H1 (cell line): ENCODE measurements around the gene B4GALT7. TPM values are rescaled to one million over a fixed set of nuclear protein-coding genes. Genes with fewer than 3 reads are reported as not detected.

Source experiments
- CTCF ChIA-PET: fragments of 300-600 bp; sonication (Branson Sonifier 250); formaldehyde crosslinking; loops from one replicate; lab custom pipeline; 2021; ENCODE audit not compliant: partially characterized antibody; lab: Charles Lee
- POLR2A ChIA-PET: fragments of 300-600 bp; sonication (Branson Sonifier 250); formaldehyde crosslinking; loops from one replicate; lab custom pipeline; 2021; ENCODE audit warnings: inconsistent platforms; ENCODE audit not compliant: partially characterized antibody; lab: Charles Lee
- DNase-seq, 2 experiments: peaks; one replicate each; pipeline versions ENCODE4 v3.0.0 to v3.0.0-alpha.2; 2010 to 2022; ENCODE audit warnings: low spot score in 2 of 2, low read depth in 1 of 2, mixed read lengths in 1 of 2
- FAIRE-seq: peaks from 2 replicates; lab custom pipeline; 2011; peaks lifted over from hg19 to GRCh38; lab: Jason Lieb, UNC
- H2AFZ ChIP-seq: 2 replicates; pipeline ENCODE4 v1.8.1; 2012; ENCODE audit warnings: low read length, inconsistent platforms
- H2AK5ac ChIP-seq: 2 replicates; pipeline ENCODE4 v1.6.1; 2013; ENCODE audit warnings: low read depth, low read length
- H2BK120ac ChIP-seq: replicated peaks from 2 replicates; pipeline ENCODE3; 2013; ENCODE audit warnings: low read depth, low read length, inconsistent platforms
- H2BK12ac ChIP-seq: 2 replicates; pipeline ENCODE4 v1.6.1; 2013; ENCODE audit warnings: low read depth, low read length
- H2BK15ac ChIP-seq: 2 replicates; pipeline ENCODE4 v1.6.1; 2013; ENCODE audit warnings: low read length
- H2BK20ac ChIP-seq: 2 replicates; pipeline ENCODE4 v1.6.1; 2013; ENCODE audit warnings: low read length
- H2BK5ac ChIP-seq: 2 replicates; pipeline ENCODE4 v1.6.1; 2013; ENCODE audit warnings: low read depth, low read length
- H3K14ac ChIP-seq: 2 replicates; pipeline ENCODE4 v1.6.1; 2013; ENCODE audit warnings: inconsistent platforms; ENCODE audit not compliant: insufficient read length
- H3K18ac ChIP-seq: 2 replicates; pipeline ENCODE4 v1.6.1; 2013; ENCODE audit warnings: low read length; ENCODE audit errors: extremely low read depth
- H3K23ac ChIP-seq: 2 replicates; pipeline ENCODE4 v1.6.1; 2013; ENCODE audit warnings: inconsistent platforms; ENCODE audit not compliant: insufficient read length
- H3K23me2 ChIP-seq: 2 replicates; pipeline ENCODE4 v1.6.1; 2013; ENCODE audit warnings: low read depth, low read length
- H3K27ac ChIP-seq: 2 replicates; pipeline ENCODE4 v1.6.1; 2011; ENCODE audit warnings: low read depth, low read length, inconsistent platforms
- H3K27me3 ChIP-seq, 4 experiments: replicated peaks in 1 of 4; 1 replicate in 1 of 4; 2 replicates in 3 of 4; pipeline versions ENCODE4 v1.6.1 to v1.8.1; 2011 to 2013; ENCODE audit warnings: low read length in 3 of 4, mild to moderate bottlenecking in 3 of 4, inconsistent platforms in 2 of 4, mixed read lengths in 2 of 4, moderate library complexity in 1 of 4; ENCODE audit not compliant: control insufficient read depth in 3 of 4, insufficient read depth in 3 of 4; ENCODE audit errors: extremely low read depth in 1 of 4
- H3K36me3 ChIP-seq, 4 experiments: 2 replicates each; pipeline versions ENCODE4 v1.6.1 to v1.8.1; 2011 to 2013; ENCODE audit warnings: mild to moderate bottlenecking in 4 of 4, low read length in 3 of 4, moderate library complexity in 2 of 4, control low read depth in 1 of 4, inconsistent platforms in 1 of 4; ENCODE audit not compliant: insufficient read depth in 4 of 4, control insufficient read depth in 2 of 4
- H3K4ac ChIP-seq: replicated peaks from 2 replicates; pipeline ENCODE3; 2013; ENCODE audit warnings: low read length, low read depth, mixed read lengths, inconsistent platforms; ENCODE audit not compliant: insufficient read length
- H3K4me1 ChIP-seq, 4 experiments: replicated peaks in 1 of 4; 1 replicate in 1 of 4; 2 replicates in 3 of 4; pipeline versions ENCODE4 v1.6.1 to v1.8.1; 2011 to 2013; ENCODE audit warnings: low read length in 3 of 4, inconsistent platforms in 2 of 4, mixed read lengths in 1 of 4; ENCODE audit not compliant: insufficient read depth in 4 of 4, control insufficient read depth in 3 of 4
- H3K4me2 ChIP-seq, 2 experiments: 2 replicates each; pipeline versions ENCODE4 v1.6.1 to v1.8.1; 2011 to 2013; ENCODE audit warnings: low read depth in 2 of 2, low read length in 2 of 2, control low read depth in 1 of 2, inconsistent platforms in 1 of 2, mild to moderate bottlenecking in 1 of 2; ENCODE audit not compliant: insufficient read depth in 1 of 2
- H3K4me3 ChIP-seq, 4 experiments: fragments of 200-600, 300-600 bp in 1 of 4; sonication (generic), shearing (Covaris generic), sonication (Bioruptor Twin) in 1 of 4; 2 replicates each; pipeline versions ENCODE4 v1.5.1 to v1.8.1; 2011 to 2016; ENCODE audit warnings: low read length in 4 of 4, low read depth in 3 of 4, control low read depth in 2 of 4, inconsistent platforms in 2 of 4, mild to moderate bottlenecking in 2 of 4, mixed read lengths in 1 of 4, moderate library complexity in 1 of 4; ENCODE audit not compliant: insufficient read depth in 2 of 4; ENCODE audit errors: extremely low read depth in 1 of 4
- H3K56ac ChIP-seq: replicated peaks from 2 replicates; pipeline ENCODE3; 2013; ENCODE audit warnings: low read depth, mild to moderate bottlenecking, mixed read lengths, low read length, inconsistent platforms; ENCODE audit not compliant: insufficient read length
- H3K79me1 ChIP-seq: 2 replicates; pipeline ENCODE4 v1.6.1; 2013; ENCODE audit warnings: low read depth, low read length, control low read depth
- H3K79me2 ChIP-seq, 2 experiments: 2 replicates each; pipeline versions ENCODE4 v1.6.1 to v1.8.1; 2012 to 2013; ENCODE audit warnings: low read length in 2 of 2, mild to moderate bottlenecking in 2 of 2, inconsistent platforms in 1 of 2; ENCODE audit not compliant: insufficient read depth in 2 of 2, control insufficient read depth in 1 of 2
- H3K9ac ChIP-seq, 4 experiments: replicated peaks in 1 of 4; 1 replicate in 1 of 4; 2 replicates in 3 of 4; pipeline versions ENCODE4 v1.6.1 to v1.8.1; 2011 to 2013; ENCODE audit warnings: low read depth in 3 of 4, low read length in 3 of 4, control low read depth in 2 of 4, mild to moderate bottlenecking in 2 of 4, moderate library complexity in 2 of 4, inconsistent platforms in 1 of 4; ENCODE audit errors: extremely low read depth in 1 of 4
- H3K9me3 ChIP-seq, 2 experiments: 2 replicates each; pipeline versions ENCODE4 v1.6.1 to v1.8.1; 2012 to 2013; ENCODE audit warnings: mild to moderate bottlenecking in 2 of 2, moderate library complexity in 2 of 2, control low read depth in 1 of 2, inconsistent platforms in 1 of 2, low read depth in 1 of 2, low read length in 1 of 2, mixed read lengths in 1 of 2; ENCODE audit not compliant: insufficient read depth in 2 of 2
- H4K20me1 ChIP-seq, 2 experiments: replicated peaks in 1 of 2; 2 replicates each; pipeline versions ENCODE3 to v1.8.1; 2011 to 2013; ENCODE audit warnings: inconsistent platforms in 2 of 2, low read length in 2 of 2, mild to moderate bottlenecking in 1 of 2; ENCODE audit not compliant: insufficient read depth in 2 of 2, control insufficient read depth in 1 of 2
- H4K5ac ChIP-seq: 2 replicates; pipeline ENCODE4 v1.6.1; 2013; ENCODE audit warnings: low read length, low read depth, mixed read lengths, inconsistent platforms; ENCODE audit not compliant: insufficient read length
- H4K8ac ChIP-seq: 2 replicates; pipeline ENCODE4 v1.8.0; 2013; ENCODE audit warnings: mild to moderate bottlenecking, moderate library complexity, low read length, inconsistent platforms; ENCODE audit not compliant: insufficient read depth; ENCODE audit errors: extremely low read depth
- H4K91ac ChIP-seq: replicated peaks from 2 replicates; pipeline ENCODE3; 2013; ENCODE audit warnings: low read length, mixed read lengths, inconsistent platforms; ENCODE audit not compliant: insufficient read length
- KDM1A ChIP-seq: fragments of 200-600, 300-600 bp; sonication (generic); IDR thresholded peaks from 2 replicates; pipeline ENCODE4 v1.7.1; 2016; ENCODE audit warnings: mild to moderate bottlenecking, low read length, borderline replicate concordance
- KDM5A ChIP-seq: fragments of 200-600 bp; IDR thresholded peaks from 2 replicates; pipeline ENCODE4 v1.7.1; 2012; ENCODE audit warnings: mild to moderate bottlenecking, low read length, inconsistent platforms, mixed read lengths
- WGBS, 2 experiments: shearing (Covaris generic) in 1 of 2; methylation state at CpG; one replicate each; pipeline versions ENCODE4 v1.1.6 to v1.1.7; 2013 to 2015; ENCODE audit warnings: low lambda C conversion rate in 2 of 2, mixed read lengths in 2 of 2, inconsistent platforms in 1 of 2, low coverage in 1 of 2, missing lambda C conversion rate in 1 of 2; ENCODE audit not compliant: insufficient replicate concordance in 2 of 2, insufficient coverage in 1 of 2, insufficient read length in 1 of 2; ENCODE audit errors: extremely low coverage in 1 of 2, missing lambda C conversion rate in 1 of 2; 5-methylcytosine and 5-hydroxymethylcytosine counted together
- polyA plus RNA-seq, 7 experiments: library from polyadenylated mRNA; depleted of rRNA in 3 of 7; stranded (reverse) in 5 of 7; unstranded in 2 of 7; fragments of >200 nt in 5 of 7; fragments of 200-250 nt in 2 of 7; gene quantifications; 1 replicate in 5 of 7; 2 replicates in 1 of 7; 4 replicates in 1 of 7; pipeline versions ENCODE4 v1.2.1 to v1.2.3, GENCODE V29; 2011 to 2013; ENCODE audit warnings: missing spikeins in 2 of 7, mixed read lengths in 2 of 7
- total RNA-seq: library from RNA; stranded (reverse); fragmentation: NEBNext Ultra II Directional; extraction: Animal tissue kit (Norgen Biotek cat#: 25700); gene quantifications from 2 replicates; pipeline ENCODE4 v1.2.1, GENCODE V29; 2021

Gene B4GALT7
- total and polyA plus RNA-seq, 2 of the 8 experiments (the other 6 are each of a cell fraction or from before 2014, with no cell fraction given), result 18.7 to 31.9 TPM

- Histone ChIP-seq H3K79me1 (no peaks in the 10 kb centered on the region), H3K23me2 (no peaks in the 10 kb centered on the region), H3K79me2 (no peaks in the 10 kb centered on the region), H3K4me2 (no peak overlapping the region), H4K91ac (no peak overlapping the region), H3K27me3 (no peaks in the 10 kb centered on the region), H2AFZ (no peak overlapping the region), H3K23ac (no peak overlapping the region), H2BK20ac (no peak overlapping the region), H3K36me3 (no peaks in the 10 kb centered on the region), H2AK5ac (no peak overlapping the region), H3K4ac (no peak overlapping the region), H3K18ac (no peak overlapping the region), H3K14ac (no peak overlapping the region), H2BK15ac (no peak overlapping the region), H3K4me1 (no peaks in the 10 kb centered on the region), H2BK5ac (no peak overlapping the region), H3K9me3 (no peaks in the 10 kb centered on the region), H4K8ac (no peak overlapping the region), H3K4me3 (no peak overlapping the region), H3K9ac (no peak overlapping the region), H3K27ac (no peak overlapping the region), H2BK12ac (no peak overlapping the region), H4K5ac (no peak overlapping the region), H3K56ac (no peak overlapping the region), H2BK120ac (no peak overlapping the region), H4K20me1 (no peaks in the 10 kb centered on the region)
- POLR2A ChIA-PET, result interaction anchor here (1.0 to 1.5 kb wide), 3 partner anchors 31 to 72 kb away, joined by 3 to 4 read pairs (median 4); partner anchors contain the start of gene PDLIM7
- FAIRE-seq (no peak), DNase-seq (no peak)
- no peak for TF ChIP-seq KDM5A
- TF ChIP-seq KDM1A, result peak; percentile 66; the same call in 1 of the 2 replicates
- WGBS, 2 experiments, result 91% methylated on average over 2 of the region's 2 CpGs; no CpG with 5 or more reads in 1 of the 2 experiments
- CTCF ChIA-PET, result interaction anchor here (1.1 to 1.9 kb wide), 3 partner anchors 9 to 38 kb away, joined by 3 to 8 read pairs (median 4); no protein-coding TSS in a partner anchor
These were observed 30.0 kb upstream of the B4GALT7 start for GRCh38 chr5:177569894-177570293.
